HG03095 (cell line): ENCODE results near the gene HTR6.

Experiments used
- ATAC-seq: cut with Tn5 transposase; IDR thresholded peaks from one replicate; pipeline ENCODE4 v1.9.1; 2021; ENCODE audit warnings: moderate library complexity; ENCODE audit not compliant: unreplicated experiment

The HTR6 gene

DNA sequence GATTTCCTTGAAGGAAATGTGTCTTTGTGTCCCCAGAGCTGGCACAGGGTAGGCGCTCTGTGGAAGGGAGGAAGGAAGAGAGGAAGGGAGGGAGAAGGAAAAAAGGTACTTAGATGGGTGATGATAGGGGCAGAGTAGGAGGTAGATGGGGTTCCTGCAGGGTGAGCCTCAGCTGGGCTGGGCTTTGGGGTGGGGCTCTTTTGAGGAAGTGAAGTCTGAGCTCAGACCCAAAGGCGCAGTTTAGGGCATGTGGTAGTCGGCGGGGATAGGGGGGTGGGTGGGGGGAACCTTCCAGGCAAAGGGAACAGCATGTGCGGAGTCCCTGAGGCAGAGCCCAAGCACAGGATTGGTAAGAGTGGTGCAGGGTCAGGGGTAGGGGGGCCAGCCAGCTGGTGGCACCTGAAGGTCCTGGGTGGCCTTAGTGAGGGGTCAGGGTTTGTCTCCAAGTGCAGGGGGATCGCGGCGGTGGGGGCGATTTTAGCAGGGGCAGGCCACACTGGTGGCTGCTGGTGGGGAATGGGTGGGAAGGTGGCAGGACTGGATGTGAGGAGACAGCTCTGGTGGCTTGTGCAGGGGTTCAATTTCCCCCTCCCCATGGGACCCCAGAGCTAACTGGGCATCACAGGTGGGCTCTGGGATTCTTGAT is 8.4 kb upstream of the HTR6 start:
- no peak for ATAC-seq

DNA sequence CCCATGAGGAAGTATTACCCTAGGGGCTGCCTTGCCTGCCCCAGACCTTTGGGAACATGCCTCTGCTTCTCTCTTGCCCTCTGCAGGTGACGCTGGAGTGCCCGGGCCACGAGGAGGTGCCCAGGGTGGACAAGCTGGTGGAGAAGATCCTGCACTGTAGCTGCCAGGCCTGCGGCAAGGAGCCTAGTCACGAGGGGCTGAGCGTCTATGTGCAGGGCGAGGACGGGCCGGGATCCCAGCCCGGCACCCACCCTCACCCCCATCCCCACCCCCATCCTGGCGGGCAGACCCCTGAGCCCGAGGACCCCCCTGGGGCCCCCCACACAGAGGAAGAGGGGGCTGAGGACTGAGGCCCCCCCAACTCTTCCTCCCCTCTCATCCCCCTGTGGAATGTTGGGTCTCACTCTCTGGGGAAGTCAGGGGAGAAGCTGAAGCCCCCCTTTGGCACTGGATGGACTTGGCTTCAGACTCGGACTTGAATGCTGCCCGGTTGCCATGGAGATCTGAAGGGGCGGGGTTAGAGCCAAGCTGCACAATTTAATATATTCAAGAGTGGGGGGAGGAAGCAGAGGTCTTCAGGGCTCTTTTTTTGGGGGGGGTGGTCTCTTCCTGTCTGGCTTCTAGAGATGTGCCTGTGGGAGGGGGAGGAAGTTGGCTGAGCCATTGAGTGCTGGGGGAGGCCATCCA is 7.8 kb upstream of the HTR6 start:
- ATAC-seq, result no peak

DNA sequence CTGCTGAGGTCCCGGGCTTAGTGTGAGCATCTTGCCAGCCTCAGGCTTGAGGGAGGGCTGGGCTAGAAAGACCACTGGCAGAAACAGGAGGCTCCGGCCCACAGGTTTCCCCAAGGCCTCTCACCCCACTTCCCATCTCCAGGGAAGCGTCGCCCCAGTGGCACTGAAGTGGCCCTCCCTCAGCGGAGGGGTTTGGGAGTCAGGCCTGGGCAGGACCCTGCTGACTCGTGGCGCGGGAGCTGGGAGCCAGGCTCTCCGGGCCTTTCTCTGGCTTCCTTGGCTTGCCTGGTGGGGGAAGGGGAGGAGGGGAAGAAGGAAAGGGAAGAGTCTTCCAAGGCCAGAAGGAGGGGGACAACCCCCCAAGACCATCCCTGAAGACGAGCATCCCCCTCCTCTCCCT is 7.2 kb upstream of the HTR6 start:
- ATAC-seq, result no peak

DNA sequence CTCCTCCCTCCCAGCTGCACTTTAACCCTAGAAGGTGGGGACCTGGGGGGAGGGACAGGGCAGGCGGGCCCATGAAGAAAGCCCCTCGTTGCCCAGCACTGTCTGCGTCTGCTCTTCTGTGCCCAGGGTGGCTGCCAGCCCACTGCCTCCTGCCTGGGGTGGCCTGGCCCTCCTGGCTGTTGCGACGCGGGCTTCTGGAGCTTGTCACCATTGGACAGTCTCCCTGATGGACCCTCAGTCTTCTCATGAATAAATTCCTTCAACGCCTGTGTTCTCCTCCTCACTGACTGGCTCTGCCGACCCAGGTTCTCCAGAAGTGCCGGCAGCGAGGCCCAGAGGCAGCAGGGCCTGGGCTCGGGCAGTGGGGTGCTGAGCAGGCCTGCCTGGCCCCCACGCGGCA is 6.5 kb upstream of the HTR6 start:
- no peak for ATAC-seq

DNA sequence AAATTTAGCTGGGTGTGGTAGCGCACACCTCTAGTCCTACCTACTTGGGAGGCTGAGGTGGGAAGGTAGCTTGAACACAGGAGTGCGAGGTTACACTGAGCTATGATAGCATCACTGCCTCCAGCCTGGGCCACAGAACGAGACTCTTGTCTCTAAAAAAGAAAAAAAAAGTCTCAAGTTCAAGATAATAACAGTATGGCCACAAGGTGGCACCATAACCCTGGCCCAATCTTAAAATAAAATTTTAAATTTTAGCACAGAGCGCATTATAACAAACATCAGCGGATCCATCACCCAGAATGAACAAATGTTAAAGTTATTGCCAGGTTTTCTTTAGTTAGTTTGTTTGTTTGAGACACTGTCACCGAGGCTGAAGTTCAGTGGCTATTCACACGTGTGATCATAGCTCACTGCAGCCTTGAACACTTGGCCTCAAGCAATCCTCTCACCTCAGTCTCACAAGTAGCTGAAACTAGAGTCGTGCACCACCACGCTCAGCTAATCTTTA is 2.9 kb upstream of the HTR6 start:
- ATAC-seq, result no peak

DNA sequence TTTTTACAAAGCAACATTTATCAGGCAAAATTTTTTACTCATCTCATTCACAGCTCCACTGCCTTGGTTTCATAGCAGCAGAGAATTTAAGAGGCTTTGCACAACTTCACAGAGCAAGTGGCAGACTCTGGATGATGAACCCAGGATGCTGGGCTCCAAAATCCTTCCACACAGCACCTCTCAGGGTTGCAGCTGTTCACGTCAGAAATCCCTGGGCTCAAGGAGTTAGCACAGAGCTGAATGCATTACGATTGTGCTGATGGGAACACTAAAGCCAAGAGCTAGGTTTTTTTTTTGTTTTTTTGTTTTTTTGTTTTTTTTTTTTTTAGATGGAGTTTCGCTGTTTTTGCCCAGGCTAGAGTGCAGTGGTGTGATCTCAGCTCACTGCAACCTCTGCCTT is 2.4 kb upstream of the HTR6 start:
- ATAC-seq, result no peak

DNA sequence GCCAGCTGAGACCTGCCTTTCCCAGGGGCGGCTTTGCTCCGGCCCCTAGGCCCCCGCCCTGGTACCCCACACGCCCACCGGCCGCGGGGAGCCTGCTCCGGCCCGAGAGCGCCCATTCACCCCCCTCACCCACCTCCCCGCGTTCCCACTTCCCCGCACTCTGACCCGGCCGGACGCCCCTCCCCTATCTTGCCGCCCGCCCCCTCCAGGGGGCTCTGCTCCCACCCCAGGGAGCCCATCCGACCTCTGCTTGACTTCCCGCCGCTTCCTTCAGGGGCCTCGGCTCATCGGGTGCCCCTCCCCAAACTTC is 466 bp downstream of the HTR6 start:
- no peak for ATAC-seq

DNA sequence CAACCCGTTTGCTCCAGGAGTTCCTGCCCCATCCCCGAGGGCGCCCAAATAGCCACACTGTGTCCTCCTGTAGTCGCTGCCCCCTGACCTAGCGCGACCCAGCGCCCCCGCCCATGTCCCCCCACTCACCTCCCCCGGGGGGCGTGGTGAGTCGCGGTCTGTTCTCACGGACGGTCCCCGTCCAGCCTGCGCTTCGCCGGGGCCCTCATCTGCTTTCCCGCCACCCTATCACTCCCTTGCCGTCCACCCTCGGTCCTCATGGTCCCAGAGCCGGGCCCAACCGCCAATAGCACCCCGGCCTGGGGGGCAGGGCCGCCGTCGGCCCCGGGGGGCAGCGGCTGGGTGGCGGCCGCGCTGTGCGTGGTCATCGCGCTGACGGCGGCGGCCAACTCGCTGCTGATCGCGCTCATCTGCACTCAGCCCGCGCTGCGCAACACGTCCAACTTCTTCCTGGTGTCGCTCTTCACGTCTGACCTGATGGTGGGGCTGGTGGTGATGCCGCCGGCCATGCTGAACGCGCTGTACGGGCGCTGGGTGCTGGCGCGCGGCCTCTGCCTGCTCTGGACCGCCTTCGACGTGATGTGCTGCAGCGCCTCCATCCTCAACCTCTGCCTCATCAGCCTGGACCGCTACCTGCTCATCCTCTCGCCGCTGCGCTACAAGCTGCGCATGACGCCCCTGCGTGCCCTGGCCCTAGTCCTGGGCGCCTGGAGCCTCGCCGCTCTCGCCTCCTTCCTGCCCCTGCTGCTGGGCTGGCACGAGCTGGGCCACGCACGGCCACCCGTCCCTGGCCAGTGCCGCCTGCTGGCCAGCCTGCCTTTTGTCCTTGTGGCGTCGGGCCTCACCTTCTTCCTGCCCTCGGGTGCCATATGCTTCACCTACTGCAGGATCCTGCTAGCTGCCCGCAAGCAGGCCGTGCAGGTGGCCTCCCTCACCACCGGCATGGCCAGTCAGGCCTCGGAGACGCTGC is 1.1 kb downstream of the HTR6 start:
- no peak for ATAC-seq

DNA sequence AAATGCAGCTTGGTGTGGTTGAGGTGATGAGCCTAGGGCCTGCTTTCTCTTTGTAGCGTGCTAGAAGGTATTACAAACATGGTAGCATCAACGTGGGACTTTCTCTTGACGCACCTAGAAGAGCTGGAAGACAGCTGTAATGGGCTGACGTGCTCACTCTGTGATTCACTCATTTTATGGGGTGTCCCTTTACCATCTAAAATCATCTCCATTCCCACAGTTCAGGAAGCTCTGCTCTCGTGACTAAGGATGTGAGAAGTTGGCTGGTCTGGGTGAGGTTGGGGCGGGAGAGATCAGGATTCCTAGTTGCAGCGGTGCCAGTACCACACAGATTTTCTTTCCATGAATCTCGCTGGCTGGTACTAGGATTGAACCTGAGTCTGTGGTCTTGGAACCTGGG is 4.2 kb downstream of the HTR6 start:
- ATAC-seq, result no peak

DNA sequence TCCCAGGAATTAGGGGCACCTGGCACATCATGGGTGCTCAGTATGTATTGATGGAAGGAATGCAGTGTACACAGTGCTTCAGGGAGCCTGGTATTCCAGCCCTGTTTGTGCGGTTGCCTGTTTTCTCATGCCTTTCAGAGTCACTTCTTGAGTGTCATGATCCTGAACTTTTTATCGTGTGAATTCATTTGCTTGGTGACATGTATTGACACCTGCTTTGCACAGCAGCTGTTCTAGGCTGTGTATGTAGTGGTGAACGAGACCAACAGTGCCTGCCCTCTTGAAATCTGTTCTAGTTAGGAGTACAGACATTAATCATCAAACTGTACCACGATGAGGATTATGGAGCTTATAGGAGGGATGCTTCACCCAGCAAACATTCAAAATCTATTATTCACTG is 6.1 kb downstream of the HTR6 start:
- ATAC-seq, result no peak

DNA sequence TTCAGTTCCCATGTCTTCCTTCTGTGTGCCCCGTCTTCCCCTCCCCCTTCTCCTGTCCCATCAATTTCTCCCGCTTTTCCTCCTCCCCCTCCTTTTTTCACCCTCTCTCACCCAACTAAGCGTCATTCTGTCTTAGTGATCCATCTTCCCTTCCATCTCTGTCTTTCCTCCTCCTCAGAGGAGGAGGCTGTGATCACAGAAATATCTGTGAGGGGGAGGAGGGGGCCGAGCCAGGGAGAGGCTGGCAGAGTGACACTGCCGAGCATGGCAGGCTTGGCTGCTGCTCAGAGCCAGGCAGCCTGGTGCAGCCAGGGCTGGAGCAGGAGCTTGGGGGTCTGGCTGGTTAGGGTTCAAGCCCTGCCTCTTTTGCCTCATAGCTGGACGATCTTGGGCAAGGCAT is 7.6 kb downstream of the HTR6 start:
- no peak for ATAC-seq

DNA sequence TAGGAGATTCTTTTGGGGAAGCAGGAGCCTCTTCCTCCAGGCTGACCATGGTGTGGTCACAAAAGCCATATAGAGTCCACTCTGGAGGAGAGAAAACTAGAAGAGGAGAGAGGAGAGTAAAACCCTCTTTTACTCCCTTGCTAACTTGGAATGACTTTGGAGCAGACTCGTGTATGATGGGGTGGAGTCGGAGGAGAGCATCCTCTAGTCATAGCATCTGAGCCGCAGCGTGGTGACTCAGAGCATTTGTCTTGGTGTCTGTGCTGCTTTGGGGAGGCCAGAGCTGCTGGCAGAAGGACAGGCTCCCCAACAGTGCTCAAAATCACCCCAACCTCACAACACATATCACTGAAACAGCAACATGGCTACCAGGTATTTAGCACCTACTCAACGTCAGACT is 11.1 kb downstream of the HTR6 start:
- ATAC-seq, result no peak

DNA sequence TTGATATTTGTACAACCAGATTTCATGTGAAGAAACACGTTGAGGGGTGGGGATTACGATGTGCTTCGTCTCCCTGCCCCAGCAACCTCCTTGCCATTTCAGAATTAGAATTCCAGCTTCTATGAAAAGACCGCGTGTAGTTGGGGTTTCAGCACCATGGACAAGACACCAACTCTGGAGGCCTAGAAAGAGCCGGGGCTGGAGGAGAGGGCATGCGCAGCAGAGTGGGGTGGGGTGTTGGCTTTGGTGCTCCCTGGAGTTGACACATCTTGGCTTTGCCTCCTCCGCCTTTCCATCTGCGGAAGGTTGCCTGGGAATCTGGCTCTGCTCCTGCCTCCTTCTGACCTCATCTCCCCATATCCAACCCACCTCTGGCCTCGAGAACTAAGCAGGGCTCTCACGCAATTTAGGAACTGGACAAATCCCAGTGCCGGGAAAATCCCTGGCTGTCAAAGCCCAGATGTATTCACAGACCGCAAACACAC is 11.8 kb downstream of the HTR6 start:
- no peak for ATAC-seq

DNA sequence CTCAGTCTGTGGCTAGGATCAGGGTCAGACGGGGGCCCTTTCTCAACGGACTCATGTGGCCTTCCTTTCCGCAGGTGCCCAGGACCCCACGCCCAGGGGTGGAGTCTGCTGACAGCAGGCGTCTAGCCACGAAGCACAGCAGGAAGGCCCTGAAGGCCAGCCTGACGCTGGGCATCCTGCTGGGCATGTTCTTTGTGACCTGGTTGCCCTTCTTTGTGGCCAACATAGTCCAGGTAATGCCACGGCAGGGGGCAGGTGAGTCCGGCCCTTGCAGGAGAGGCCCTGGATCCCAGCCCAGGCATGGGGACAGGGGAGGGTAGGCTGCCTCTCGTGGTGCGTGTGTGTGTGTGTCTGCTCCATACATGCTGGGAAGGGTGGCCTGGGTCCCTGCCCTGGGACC is 13.8 kb downstream of the HTR6 start:
- no peak for ATAC-seq

DNA sequence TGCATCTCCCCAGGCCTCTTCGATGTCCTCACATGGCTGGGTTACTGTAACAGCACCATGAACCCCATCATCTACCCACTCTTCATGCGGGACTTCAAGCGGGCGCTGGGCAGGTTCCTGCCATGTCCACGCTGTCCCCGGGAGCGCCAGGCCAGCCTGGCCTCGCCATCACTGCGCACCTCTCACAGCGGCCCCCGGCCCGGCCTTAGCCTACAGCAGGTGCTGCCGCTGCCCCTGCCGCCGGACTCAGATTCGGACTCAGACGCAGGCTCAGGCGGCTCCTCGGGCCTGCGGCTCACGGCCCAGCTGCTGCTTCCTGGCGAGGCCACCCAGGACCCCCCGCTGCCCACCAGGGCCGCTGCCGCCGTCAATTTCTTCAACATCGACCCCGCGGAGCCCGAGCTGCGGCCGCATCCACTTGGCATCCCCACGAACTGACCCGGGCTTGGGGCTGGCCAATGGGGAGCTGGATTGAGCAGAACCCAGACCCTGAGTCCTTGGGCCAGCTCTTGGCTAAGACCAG is 14.3 kb downstream of the HTR6 start:
- ATAC-seq, result no peak

DNA sequence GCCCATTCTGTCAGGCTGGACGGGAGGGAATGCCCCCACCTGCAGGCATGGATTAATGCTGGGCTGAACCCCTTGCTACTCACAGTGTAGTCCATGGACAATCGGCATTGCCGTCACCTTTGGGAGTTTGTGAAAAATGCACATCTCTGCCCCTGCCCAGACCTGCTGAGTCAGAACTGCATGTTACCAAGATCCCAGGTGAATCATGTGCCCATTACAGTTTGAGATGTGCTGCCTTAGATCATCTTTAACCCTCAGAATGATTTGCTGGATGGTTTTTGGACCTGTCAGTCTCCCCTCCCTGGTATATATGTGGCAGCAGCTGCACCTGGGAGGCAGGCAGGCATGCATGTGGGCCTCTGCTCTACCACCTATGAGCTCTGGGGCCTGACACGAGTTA is 15.0 kb downstream of the HTR6 start:
- ATAC-seq, result no peak

DNA sequence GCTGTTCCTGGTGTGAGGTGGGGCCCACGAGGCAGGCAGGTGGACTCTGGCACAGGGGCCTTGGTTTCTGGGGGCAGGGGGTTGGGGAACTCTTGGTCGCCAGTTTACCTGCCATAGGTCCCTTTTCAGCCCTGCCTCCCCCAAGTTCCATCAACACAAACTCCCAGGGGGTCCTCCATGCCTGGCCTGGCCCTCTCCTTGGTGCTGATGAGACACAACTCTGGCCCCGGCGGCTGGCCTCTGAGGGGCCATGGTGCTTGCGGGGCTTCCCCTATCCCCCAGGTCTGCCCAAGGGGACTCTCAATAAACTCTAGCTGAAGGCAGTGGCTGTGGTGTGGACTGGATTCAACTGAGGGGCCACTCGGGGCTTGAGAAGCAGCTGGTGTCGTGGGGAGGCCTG is 16.0 kb downstream of the HTR6 start:
- ATAC-seq, result no peak

DNA sequence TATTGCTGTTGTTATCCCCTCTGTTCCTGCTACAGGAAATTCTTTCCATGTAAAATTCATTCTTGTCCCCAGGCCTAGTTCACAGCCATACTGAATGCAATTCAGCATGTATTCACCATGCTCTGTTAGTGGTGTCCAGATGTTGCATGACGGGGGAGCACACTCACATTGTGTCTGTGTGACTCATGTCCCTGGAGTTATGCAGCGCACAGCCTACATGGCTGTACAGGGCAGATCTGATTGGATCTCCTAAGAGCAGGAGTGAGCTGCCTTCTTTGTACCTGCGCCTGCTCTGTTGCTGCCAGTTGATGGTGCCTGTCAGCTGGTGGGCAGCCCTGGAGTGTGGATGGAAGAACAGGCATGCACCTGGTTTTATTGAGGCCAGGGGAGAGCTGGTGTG is 17.6 kb downstream of the HTR6 start:
- no peak for ATAC-seq

DNA sequence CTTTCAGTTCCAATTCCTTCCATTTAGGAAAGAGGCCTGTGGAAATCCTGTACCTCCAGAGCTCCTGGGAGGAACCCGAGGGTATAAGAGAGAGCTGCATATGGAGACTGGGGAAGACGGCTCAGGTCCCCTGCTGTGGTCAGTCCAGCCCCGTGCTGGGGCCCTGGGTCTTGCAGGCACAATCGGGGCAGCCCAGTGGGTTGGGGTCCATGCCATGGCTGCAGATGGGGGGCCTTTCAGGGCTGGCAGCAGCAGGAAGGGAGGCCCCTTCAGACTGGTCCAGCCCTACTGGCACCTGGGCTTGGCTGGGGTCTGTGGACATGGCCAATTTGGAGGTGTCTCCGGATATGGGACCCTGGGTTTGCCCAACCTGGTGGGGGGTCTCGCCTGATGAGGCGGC is 18.2 kb downstream of the HTR6 start:
- ATAC-seq, result no peak

DNA sequence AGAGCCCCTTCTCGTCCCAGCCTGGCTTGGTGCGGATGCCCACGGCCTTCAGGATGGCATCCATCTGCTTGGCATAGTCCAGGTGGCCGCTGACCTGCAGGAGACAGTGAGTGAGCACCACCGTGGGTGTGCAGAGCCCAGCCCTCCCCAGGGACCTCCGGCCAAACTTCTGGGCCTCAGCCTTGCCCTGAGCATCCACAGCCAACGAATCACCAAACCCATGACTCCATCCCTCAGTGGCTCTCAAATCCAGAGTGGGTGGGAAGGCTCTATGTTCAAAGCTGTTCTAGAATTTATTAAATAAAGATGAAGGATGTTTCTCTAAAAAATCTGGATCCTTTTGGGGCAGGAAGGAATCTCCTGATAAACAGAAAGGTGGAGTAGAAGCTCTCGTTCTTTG is 18.7 kb downstream of the HTR6 start:
- ATAC-seq, result no peak

DNA sequence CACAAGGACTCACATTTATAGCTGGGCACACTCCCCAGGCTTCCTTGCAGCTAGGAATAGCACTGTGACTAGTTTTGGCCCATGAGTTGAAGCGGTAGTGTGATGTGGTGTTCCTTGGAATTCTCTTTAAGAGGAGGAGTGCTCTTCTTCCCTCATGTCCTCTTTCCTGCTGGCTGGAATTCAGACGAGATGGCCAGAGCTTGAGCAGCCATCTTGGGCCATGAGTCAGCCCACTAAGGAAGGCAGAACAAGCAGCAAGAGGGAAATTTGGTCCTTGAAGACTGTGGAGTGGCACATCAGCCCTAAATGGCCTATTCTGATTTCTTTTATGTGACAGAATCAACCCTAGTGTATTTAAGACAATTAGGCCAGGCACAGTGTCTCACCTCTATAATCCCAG is 20.0 kb downstream of the HTR6 start:
- ATAC-seq, result no peak

DNA sequence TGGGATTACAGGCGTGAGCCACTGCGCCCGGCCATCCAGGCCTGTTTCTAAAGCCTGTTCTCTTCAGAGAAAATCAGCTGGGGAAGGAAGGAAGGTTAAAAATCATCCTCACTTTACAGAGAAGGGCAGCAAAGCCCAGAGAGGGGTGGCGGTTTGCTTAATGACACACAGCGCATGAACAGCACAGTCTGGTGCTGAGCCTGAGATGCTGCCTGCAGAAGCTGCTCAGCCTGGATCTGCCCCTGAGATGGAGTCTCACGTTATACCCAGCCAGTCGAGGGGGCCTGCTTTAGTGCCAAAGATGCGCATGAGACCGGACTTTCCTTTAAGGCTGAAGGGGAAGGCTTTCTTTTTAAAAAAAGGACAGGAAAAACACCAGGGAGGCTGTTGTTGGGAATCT is 21.3 kb downstream of the HTR6 start:
- ATAC-seq, result no peak
